A549 (cell line): ENCODE results near the gene FBLN5.

Source experiments
- BHLHE40 ChIP-seq: IDR thresholded peaks from 2 replicates; pipeline ENCODE4 v1.6.1; 2012; ENCODE audit warnings: low read depth, low read length, inconsistent platforms
- CEBPB ChIP-seq, 2 experiments: fragments of >200 bp in 1 of 2; sonication (Bioruptor Twin) in 1 of 2; formaldehyde crosslinking in 1 of 2; IDR thresholded peaks; 2 replicates each; pipeline ENCODE4 v1.6.1; 2012 to 2016
- CHD2 ChIP-seq: fragments of 150-350 bp; IDR thresholded peaks from 2 replicates; pipeline ENCODE4 v1.6.1; 2014; ENCODE audit warnings: low read length; ENCODE audit not compliant: partially characterized antibody
- EP300 ChIP-seq, 2 experiments: fragments of >200 bp; sonication (Bioruptor Twin); formaldehyde crosslinking; IDR thresholded peaks; 2 replicates in 1 of 2; 3 replicates in 1 of 2; pipeline ENCODE4 v1.6.1; 2016 to 2017
- TF ChIP-seq, protein P1 (sequence below): IDR thresholded peaks from 2 replicates; pipeline ENCODE4 v1.6.1; 2012
- TF ChIP-seq, protein P2 (sequence below): fragments of >200 bp; sonication (Bioruptor Twin); formaldehyde crosslinking; IDR thresholded peaks from 3 replicates; pipeline ENCODE4 v1.5.1; 2016
- TF ChIP-seq, protein P3 (sequence below): fragments of 250-450 bp; sonication (Bioruptor Pico); IDR thresholded peaks from 2 replicates; pipeline ENCODE4 v1.5.0; 2021; ENCODE audit warnings: mild to moderate bottlenecking, moderate library complexity, borderline replicate concordance

DNA sequence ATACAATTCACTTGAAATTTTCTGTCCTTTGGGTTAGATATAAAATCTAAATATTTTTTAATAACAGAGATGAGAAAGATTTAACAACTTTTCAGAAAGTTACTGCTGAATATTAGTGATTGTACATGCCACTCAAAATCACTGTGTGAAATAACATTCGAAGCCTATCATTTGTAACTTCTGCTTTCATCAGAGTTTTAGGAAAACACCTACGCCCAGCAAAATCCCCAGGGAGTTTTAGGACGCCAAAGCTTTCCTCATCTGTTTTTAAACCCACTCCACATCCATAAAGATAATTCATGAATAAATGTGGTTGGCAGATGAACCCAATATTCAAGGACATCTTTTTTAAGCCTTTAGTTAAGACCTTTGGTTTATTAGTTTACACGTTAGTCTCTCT lies 104.1 kb downstream of the FBLN5 start:
- TF ChIP-seq CHD2 (no peak), CEBPB (IDR thresholded peaks at IDR 0.05) (no peak), BHLHE40 (no peak), EP300 (IDR thresholded peaks at IDR 0.05) (no peak)
- TF ChIP-seq, protein P1, sequence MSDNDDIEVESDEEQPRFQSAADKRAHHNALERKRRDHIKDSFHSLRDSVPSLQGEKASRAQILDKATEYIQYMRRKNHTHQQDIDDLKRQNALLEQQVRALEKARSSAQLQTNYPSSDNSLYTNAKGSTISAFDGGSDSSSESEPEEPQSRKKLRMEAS: no peak
- TF ChIP-seq, protein P2, sequence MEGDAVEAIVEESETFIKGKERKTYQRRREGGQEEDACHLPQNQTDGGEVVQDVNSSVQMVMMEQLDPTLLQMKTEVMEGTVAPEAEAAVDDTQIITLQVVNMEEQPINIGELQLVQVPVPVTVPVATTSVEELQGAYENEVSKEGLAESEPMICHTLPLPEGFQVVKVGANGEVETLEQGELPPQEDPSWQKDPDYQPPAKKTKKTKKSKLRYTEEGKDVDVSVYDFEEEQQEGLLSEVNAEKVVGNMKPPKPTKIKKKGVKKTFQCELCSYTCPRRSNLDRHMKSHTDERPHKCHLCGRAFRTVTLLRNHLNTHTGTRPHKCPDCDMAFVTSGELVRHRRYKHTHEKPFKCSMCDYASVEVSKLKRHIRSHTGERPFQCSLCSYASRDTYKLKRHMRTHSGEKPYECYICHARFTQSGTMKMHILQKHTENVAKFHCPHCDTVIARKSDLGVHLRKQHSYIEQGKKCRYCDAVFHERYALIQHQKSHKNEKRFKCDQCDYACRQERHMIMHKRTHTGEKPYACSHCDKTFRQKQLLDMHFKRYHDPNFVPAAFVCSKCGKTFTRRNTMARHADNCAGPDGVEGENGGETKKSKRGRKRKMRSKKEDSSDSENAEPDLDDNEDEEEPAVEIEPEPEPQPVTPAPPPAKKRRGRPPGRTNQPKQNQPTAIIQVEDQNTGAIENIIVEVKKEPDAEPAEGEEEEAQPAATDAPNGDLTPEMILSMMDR: no peak
- TF ChIP-seq, protein P3, sequence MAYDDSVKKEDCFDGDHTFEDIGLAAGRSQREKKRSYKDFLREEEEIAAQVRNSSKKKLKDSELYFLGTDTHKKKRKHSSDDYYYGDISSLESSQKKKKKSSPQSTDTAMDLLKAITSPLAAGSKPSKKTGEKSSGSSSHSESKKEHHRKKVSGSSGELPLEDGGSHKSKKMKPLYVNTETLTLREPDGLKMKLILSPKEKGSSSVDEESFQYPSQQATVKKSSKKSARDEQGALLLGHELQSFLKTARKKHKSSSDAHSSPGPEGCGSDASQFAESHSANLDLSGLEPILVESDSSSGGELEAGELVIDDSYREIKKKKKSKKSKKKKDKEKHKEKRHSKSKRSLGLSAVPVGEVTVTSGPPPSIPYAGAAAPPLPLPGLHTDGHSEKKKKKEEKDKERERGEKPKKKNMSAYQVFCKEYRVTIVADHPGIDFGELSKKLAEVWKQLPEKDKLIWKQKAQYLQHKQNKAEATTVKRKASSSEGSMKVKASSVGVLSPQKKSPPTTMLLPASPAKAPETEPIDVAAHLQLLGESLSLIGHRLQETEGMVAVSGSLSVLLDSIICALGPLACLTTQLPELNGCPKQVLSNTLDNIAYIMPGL (CRISPR knock-in tag): no peak
